Measurements from ENCODE around the gene EYS. TPM values are rescaled to one million over a fixed set of nuclear protein-coding genes. Genes with fewer than 3 reads are reported as not detected.

Gene EYS
- total RNA-seq, 2 donors from 2014 or later: not detected

- Histone ChIP-seq H3K27me3 (no peaks in the 10 kb centered on the region), H3K4me1 (no peaks in the 10 kb centered on the region), H3K36me3 (peaks cover 9% of the 10 kb centered on the region), H3K27ac (no peak overlapping the region), H3K4me3 (no peak overlapping the region), H3K9me3 (no peaks in the 10 kb centered on the region)
- no peak for DNase-seq (ENCODE audit: low spot score)
- no peak for TF ChIP-seq CTCF (IDR thresholded peaks at IDR 0.05)
These were observed 2016.8 kb downstream of the EYS start for GRCh38 chr6:63690221-63690620.

GRCh38 chr6:63689421-63689820 lies 2017.6 kb downstream of the EYS start:
- no peaks in the 10 kb centered on the region for H3K4me1 ChIP-seq
- no peak for DNase-seq (ENCODE audit: low spot score)
- peaks cover 5% of the 10 kb centered on the region for H3K36me3 ChIP-seq
- H3K4me3 ChIP-seq: no peak overlapping the region
- H3K27me3 ChIP-seq: no peaks in the 10 kb centered on the region
- no peaks in the 10 kb centered on the region for H3K9me3 ChIP-seq
- TF ChIP-seq CTCF (IDR thresholded peaks at IDR 0.05): no peak
- no peak overlapping the region for H3K27ac ChIP-seq

GRCh38 chr6:63685446-63686379 lies 2021.3 kb downstream of the EYS start:
- Histone ChIP-seq H3K4me1 (peaks cover 0 to 4% of the 10 kb centered on the region in 2 donors), H3K27me3 (no peaks in the 10 kb centered on the region), H3K4me3 (no peak overlapping the region), H3K27ac (no peak overlapping the region), H3K36me3 (peaks cover 9% of the 10 kb centered on the region), H3K9me3 (no peaks in the 10 kb centered on the region)
- no peak for DNase-seq (ENCODE audit: low spot score)
- TF ChIP-seq CTCF (IDR thresholded peaks at IDR 0.05): no peak

- no peak for DNase-seq (ENCODE audit: low spot score)
These were observed 2023.9 kb downstream of the EYS start for GRCh38 chr6:63683071-63683603.

GRCh38 chr6:63677282-63677681 lies 2029.7 kb downstream of the EYS start:
- Histone ChIP-seq H3K4me1 (peaks cover 0 to 37% of the 10 kb centered on the region in 2 donors), H3K4me3 (no peak overlapping the region), H3K9me3 (no peaks in the 10 kb centered on the region), H3K27me3 (no peaks in the 10 kb centered on the region), H3K27ac (no peak overlapping the region), H3K36me3 (no peaks in the 10 kb centered on the region)
- DNase-seq (ENCODE audit: low spot score): no peak
- no peak for TF ChIP-seq CTCF (IDR thresholded peaks at IDR 0.05)

More at GRCh38 chr6:63683071-63683603, 2023.9 kb downstream of the EYS start:
- Histone ChIP-seq H3K27ac (no peak overlapping the region), H3K4me3 (no peak overlapping the region), H3K36me3 (peaks cover 9% of the 10 kb centered on the region), H3K9me3 (no peaks in the 10 kb centered on the region), H3K4me1 (peaks cover 0 to 4% of the 10 kb centered on the region in 2 donors), H3K27me3 (no peaks in the 10 kb centered on the region)
- no peak for TF ChIP-seq CTCF (IDR thresholded peaks at IDR 0.05)

All from right atrium auricular region (tissue), 2 donors.